A549 (cell line): ENCODE measurements around the gene ZCCHC24. TPM values are rescaled to one million over a fixed set of nuclear protein-coding genes. Genes with fewer than 3 reads are reported as not detected.

Experiments
- ATAC-seq, 2 experiments: fragments of 200-7000 bp in 1 of 2; fragments of >200 bp in 1 of 2; cut with Nextera tagmentation in 1 of 2; cut with Tn5 transposase in 1 of 2; 3 replicates each; pipeline versions ENCODE4 v1.8.0 to v1.9.1; 2018 to 2020; ENCODE audit warnings: mild to moderate bottlenecking in 1 of 2, moderate library complexity in 1 of 2
- CTCF ChIA-PET: fragments of 300-600 bp; sonication (Branson Sonifier 250); formaldehyde crosslinking; extraction: SDS; loops from one replicate; lab custom pipeline; 2021; ENCODE audit warnings: antibody characterized with exemption, inconsistent platforms; lab: Yijun Ruan, JAX
- POLR2A ChIA-PET: fragments of 350-600 bp; formaldehyde crosslinking; extraction: SDS; loops from one replicate; lab custom pipeline; 2021; ENCODE audit warnings: antibody characterized with exemption, inconsistent platforms; lab: Yijun Ruan, JAX
- DNase-seq, 2 experiments: peaks; one replicate each; pipeline versions ENCODE4 v3.0.0 to v3.0.0-alpha.2; 2011 to 2016; ENCODE audit warnings: low read depth in 1 of 2, low spot score in 1 of 2
- FAIRE-seq: peaks from 2 replicates; lab custom pipeline; 2011; peaks lifted over from hg19 to GRCh38; lab: Jason Lieb, UNC
- H3K27ac ChIP-seq, 2 experiments: fragments of >200 bp; sonication (Bioruptor Twin); formaldehyde crosslinking; 3 replicates each; pipeline ENCODE4 v1.5.1; 2016 to 2017
- H3K4me1 ChIP-seq: fragments of >200 bp; sonication (Bioruptor Twin); formaldehyde crosslinking; 3 replicates; pipeline ENCODE4 v1.6.1; 2016
- H3K4me2 ChIP-seq: fragments of >200 bp; sonication (Bioruptor Twin); formaldehyde crosslinking; 3 replicates; pipeline ENCODE4 v1.6.1; 2016
- H3K4me3 ChIP-seq: fragments of >200 bp; sonication (Bioruptor Twin); formaldehyde crosslinking; 3 replicates; pipeline ENCODE4 v1.5.1; 2016
- H3K9me3 ChIP-seq: fragments of >200 bp; sonication (Bioruptor Twin); formaldehyde crosslinking; 3 replicates; pipeline ENCODE4 v1.6.1; 2016
- EHF ChIP-seq: fragments of 250-450 bp; sonication (Bioruptor Pico); IDR thresholded peaks from 2 replicates; pipeline ENCODE4 v1.5.0; 2020; ENCODE audit warnings: mild to moderate bottlenecking
- EHMT2 ChIP-seq: fragments of 200-600 bp; sonication (generic); IDR thresholded peaks from 2 replicates; pipeline ENCODE4 v1.6.1; 2016; ENCODE audit warnings: antibody characterized with exemption, low read depth, mild to moderate bottlenecking, moderate library complexity
- FOSL2 ChIP-seq, 2 experiments: fragments of 450-650 bp in 1 of 2; fragments of >200 bp in 1 of 2; sonication (Bioruptor Twin) in 1 of 2; formaldehyde crosslinking; IDR thresholded peaks; 2 replicates each; pipeline versions ENCODE4 v1.5.0 to v1.6.1; 2016 to 2020; ENCODE audit warnings: mild to moderate bottlenecking in 1 of 2, moderate library complexity in 1 of 2
- FOXS1 ChIP-seq: fragments of 250-450 bp; sonication (Bioruptor Pico); IDR thresholded peaks from 2 replicates; pipeline ENCODE4 v1.5.0; 2020; ENCODE audit warnings: mild to moderate bottlenecking, moderate library complexity
- GATA3 ChIP-seq: IDR thresholded peaks from 2 replicates; pipeline ENCODE4 v1.6.1; 2012; ENCODE audit warnings: borderline replicate concordance
- HDAC2 ChIP-seq: fragments of 200-600 bp; sonication (generic); IDR thresholded peaks from 2 replicates; pipeline ENCODE4 v1.6.1; 2016
- HEYL ChIP-seq: fragments of 250-450 bp; sonication (Bioruptor Pico); IDR thresholded peaks from 2 replicates; pipeline ENCODE4 v1.8.0; 2021; ENCODE audit warnings: mild to moderate bottlenecking, moderate library complexity
- HOXB5 ChIP-seq: fragments of 250-450 bp; sonication (Bioruptor Pico); IDR thresholded peaks from 2 replicates; pipeline ENCODE4 v1.5.0; 2020; ENCODE audit warnings: mild to moderate bottlenecking, moderate library complexity
- JUN ChIP-seq, 2 experiments: fragments of >200 bp; sonication (Bioruptor Twin); formaldehyde crosslinking; IDR thresholded peaks; 2 replicates in 1 of 2; 3 replicates in 1 of 2; pipeline ENCODE4 v1.6.1; 2016 to 2017
- KDM1A ChIP-seq: fragments of 200-600 bp; sonication (generic); IDR thresholded peaks from 2 replicates; pipeline ENCODE4 v1.6.1; 2016; ENCODE audit warnings: low read depth, mild to moderate bottlenecking
- MAFK ChIP-seq: fragments of 450-650 bp; IDR thresholded peaks from 2 replicates; pipeline ENCODE4 v1.6.1; 2014; ENCODE audit not compliant: partially characterized antibody
- MAZ ChIP-seq: fragments of 150-350 bp; IDR thresholded peaks from 2 replicates; pipeline ENCODE4 v1.6.1; 2014; ENCODE audit warnings: antibody characterized with exemption, low read depth, low read length, borderline replicate concordance
- MYC ChIP-seq: IDR thresholded peaks from 2 replicates; pipeline ENCODE4 v1.6.1; 2012; ENCODE audit warnings: mild to moderate bottlenecking, inconsistent platforms, low read length, improper control_type of control experiment, borderline replicate concordance
- NPAS2 ChIP-seq: fragments of 250-450 bp; sonication (Bioruptor Pico); IDR thresholded peaks from 2 replicates; pipeline ENCODE4 v1.8.0; 2022; ENCODE audit warnings: mild to moderate bottlenecking, moderate library complexity, borderline replicate concordance
- NR3C1 ChIP-seq: fragments of >200 bp; sonication (Bioruptor Twin); formaldehyde crosslinking; IDR thresholded peaks from 3 replicates; pipeline ENCODE4 v1.6.1; 2017
- PHF8 ChIP-seq: fragments of 200-600 bp; sonication (generic); IDR thresholded peaks from 2 replicates; pipeline ENCODE4 v1.6.1; 2016; ENCODE audit warnings: low read depth, mild to moderate bottlenecking, antibody characterized with exemption, moderate library complexity, borderline replicate concordance
- RARB ChIP-seq: fragments of 250-450 bp; sonication (Bioruptor Pico); IDR thresholded peaks from 2 replicates; pipeline ENCODE4 v1.8.0; 2021; ENCODE audit warnings: mild to moderate bottlenecking, moderate library complexity
- RCOR1 ChIP-seq: fragments of 150-350 bp; IDR thresholded peaks from 2 replicates; pipeline ENCODE4 v1.6.1; 2014; ENCODE audit warnings: antibody characterized with exemption, low read length, low read depth
- RFX5 ChIP-seq: fragments of 450-650 bp; IDR thresholded peaks from 2 replicates; pipeline ENCODE4 v1.7.1; 2014; ENCODE audit warnings: antibody characterized with exemption, mild to moderate bottlenecking, moderate library complexity
- RNF2 ChIP-seq: fragments of 200-600 bp; sonication (generic); IDR thresholded peaks from 2 replicates; pipeline ENCODE4 v1.6.1; 2016; ENCODE audit warnings: low read depth, mild to moderate bottlenecking, antibody characterized with exemption, moderate library complexity, borderline replicate concordance
- TFCP2L1 ChIP-seq: fragments of 250-450 bp; sonication (Bioruptor Pico); IDR thresholded peaks from 2 replicates; pipeline ENCODE4 v1.5.0; 2021; ENCODE audit warnings: mild to moderate bottlenecking
- ZFP36 ChIP-seq: fragments of 450-650 bp; IDR thresholded peaks from 2 replicates; pipeline ENCODE4 v1.6.1; 2014; ENCODE audit warnings: borderline replicate concordance; ENCODE audit not compliant: partially characterized antibody
- WGBS: methylation state at CpG from one replicate; pipeline ENCODE4 v1.1.6; 2017; ENCODE audit errors: missing lambda C conversion rate; 5-methylcytosine and 5-hydroxymethylcytosine counted together
- polyA plus RNA-seq, 4 experiments: library from polyadenylated mRNA; depleted of rRNA in 3 of 4; stranded (reverse); fragments of >200 nt; fragmentation: RNase III in 1 of 4; extraction: RNeasy Plus Mini Kit Qiagen cat#74134 plus additional on column Dnase treatment in 1 of 4; gene quantifications; 2 replicates in 3 of 4; 3 replicates in 1 of 4; pipeline ENCODE4 v1.2.3, GENCODE V29; 2011 to 2017
- TF ChIP-seq, protein P1 (sequence below): fragments of 200-600 bp; sonication (generic); IDR thresholded peaks from 2 replicates; pipeline ENCODE4 v1.6.1; 2016; ENCODE audit warnings: antibody characterized with exemption, mild to moderate bottlenecking, moderate library complexity
- TF ChIP-seq, protein P2 (sequence below): IDR thresholded peaks from 2 replicates; pipeline ENCODE4 v1.6.1; 2012

Gene ZCCHC24
- polyA plus RNA-seq, 2 of the 4 experiments (the other 2 are of a cell fraction) = 2.4 to 4.2 TPM

DNA sequence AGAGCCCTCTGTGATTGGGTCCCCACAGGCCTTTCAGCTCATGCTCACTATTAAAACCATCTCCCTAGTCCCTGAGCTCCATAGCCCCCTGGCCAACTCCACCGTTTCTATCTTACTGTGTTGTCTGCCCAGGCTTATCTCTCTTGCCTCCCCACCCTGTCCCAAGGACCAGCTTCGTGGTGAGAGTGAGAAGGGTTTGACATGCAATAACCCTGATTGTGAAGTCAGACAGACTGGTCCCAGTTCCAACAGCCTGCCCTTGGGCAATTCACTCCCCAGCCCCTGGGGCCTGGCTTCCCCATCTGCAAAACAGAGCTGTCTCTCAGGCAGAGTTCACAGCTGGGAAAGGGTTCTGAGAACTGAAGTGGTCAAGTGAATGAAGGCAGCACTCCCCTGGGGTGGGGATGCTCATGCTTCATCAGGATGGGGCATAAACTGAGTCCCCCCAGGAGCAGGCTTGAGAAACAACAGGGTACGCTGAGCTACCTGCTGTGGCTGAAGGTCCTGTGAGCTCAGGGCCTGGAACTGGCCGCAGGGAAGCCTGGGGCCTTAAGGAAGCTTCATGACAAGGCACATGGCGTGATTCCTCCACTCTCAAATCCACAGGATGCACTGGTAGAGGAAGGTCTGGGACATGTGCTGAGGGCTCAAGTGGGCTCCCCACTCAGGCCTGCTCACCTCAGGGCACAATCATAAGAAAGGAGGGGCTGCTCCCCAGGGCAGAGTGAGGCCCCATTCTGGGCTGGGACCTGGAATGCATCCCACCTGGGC is 100.0 kb downstream of the ZCCHC24 start:
- ATAC-seq (no peak), DNase-seq (no peak)
- 82% methylated on average over 5 of the region's 5 CpGs for WGBS
- CTCF ChIA-PET = interaction anchor here (1.3 to 3.3 kb wide), 5 partner anchors 12 to 161 kb away, joined by 3 to 37 read pairs (median 5); no protein-coding TSS in a partner anchor
- POLR2A ChIA-PET = interaction anchor here (1.3 kb wide), 1 partner anchor 12 kb away, joined by 3 read pairs; no protein-coding TSS in a partner anchor
- H3K4me3 ChIP-seq = no peak overlapping the region
- peaks cover 18% of the 10 kb centered on the region for H3K4me1 ChIP-seq
- no peaks in the 10 kb centered on the region for H3K9me3 ChIP-seq
- H3K4me2 ChIP-seq = no peak overlapping the region
- TF ChIP-seq FOSL2 (IDR thresholded peaks at IDR 0.05) (no peak), FOSL2 (CRISPR knock-in tag; IDR thresholded peaks at IDR 0.05) (no peak), EHMT2 (no peak), TFCP2L1 (CRISPR knock-in tag) (no peak), MAFK (no peak), HDAC2 (no peak), MYC (no peak), NPAS2 (no peak), RCOR1 (no peak), JUN (IDR thresholded peaks at IDR 0.05) (no peak), HEYL (CRISPR knock-in tag) (no peak), RNF2 (no peak), RFX5 (no peak), ZFP36 (no peak)
- TF ChIP-seq, protein P1, sequence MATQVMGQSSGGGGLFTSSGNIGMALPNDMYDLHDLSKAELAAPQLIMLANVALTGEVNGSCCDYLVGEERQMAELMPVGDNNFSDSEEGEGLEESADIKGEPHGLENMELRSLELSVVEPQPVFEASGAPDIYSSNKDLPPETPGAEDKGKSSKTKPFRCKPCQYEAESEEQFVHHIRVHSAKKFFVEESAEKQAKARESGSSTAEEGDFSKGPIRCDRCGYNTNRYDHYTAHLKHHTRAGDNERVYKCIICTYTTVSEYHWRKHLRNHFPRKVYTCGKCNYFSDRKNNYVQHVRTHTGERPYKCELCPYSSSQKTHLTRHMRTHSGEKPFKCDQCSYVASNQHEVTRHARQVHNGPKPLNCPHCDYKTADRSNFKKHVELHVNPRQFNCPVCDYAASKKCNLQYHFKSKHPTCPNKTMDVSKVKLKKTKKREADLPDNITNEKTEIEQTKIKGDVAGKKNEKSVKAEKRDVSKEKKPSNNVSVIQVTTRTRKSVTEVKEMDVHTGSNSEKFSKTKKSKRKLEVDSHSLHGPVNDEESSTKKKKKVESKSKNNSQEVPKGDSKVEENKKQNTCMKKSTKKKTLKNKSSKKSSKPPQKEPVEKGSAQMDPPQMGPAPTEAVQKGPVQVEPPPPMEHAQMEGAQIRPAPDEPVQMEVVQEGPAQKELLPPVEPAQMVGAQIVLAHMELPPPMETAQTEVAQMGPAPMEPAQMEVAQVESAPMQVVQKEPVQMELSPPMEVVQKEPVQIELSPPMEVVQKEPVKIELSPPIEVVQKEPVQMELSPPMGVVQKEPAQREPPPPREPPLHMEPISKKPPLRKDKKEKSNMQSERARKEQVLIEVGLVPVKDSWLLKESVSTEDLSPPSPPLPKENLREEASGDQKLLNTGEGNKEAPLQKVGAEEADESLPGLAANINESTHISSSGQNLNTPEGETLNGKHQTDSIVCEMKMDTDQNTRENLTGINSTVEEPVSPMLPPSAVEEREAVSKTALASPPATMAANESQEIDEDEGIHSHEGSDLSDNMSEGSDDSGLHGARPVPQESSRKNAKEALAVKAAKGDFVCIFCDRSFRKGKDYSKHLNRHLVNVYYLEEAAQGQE = no peak
- TF ChIP-seq, protein P2, sequence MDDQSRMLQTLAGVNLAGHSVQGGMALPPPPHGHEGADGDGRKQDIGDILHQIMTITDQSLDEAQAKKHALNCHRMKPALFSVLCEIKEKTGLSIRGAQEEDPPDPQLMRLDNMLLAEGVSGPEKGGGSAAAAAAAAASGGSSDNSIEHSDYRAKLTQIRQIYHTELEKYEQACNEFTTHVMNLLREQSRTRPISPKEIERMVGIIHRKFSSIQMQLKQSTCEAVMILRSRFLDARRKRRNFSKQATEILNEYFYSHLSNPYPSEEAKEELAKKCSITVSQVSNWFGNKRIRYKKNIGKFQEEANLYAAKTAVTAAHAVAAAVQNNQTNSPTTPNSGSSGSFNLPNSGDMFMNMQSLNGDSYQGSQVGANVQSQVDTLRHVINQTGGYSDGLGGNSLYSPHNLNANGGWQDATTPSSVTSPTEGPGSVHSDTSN = no peak
- TF ChIP-seq, all 56 proteins: peak for 0
- no peak overlapping the region for H3K27ac ChIP-seq
- no peak for FAIRE-seq

DNA sequence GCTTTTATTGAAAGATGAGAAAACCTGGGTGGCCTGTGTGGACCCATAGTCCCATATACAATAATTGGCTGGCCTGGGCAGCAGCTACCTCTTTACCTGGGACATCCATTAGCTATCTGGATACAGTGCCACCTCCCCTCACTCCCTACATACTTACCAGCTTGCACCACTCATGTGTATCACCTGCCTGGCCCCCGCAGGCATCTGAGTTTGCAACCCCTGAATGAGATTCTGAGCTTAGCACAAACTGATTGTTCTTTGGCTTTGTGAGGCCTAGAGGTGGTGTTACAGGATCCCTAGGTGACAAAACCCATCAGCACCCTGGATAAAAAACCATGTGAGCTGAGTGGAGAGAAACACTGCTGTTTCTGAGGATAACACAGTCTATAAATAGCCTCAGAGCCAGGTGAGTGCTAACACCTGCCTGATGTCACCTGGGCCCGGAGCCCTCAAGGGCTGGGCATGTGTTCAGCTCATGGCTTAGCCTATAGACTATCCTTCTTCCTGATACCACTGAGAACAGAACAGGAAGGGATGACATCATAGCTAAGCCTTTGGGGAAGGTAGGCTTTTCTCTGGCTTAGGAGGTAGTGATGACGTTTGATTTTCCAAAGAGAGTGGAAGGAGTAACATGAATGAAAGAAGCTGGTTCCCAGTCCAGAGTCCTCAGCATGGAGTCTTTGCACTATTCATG is 100.8 kb downstream of the ZCCHC24 start:
- Histone ChIP-seq H3K27ac (no peak overlapping the region), H3K4me2 (no peak overlapping the region), H3K4me1 (peaks cover 18% of the 10 kb centered on the region), H3K9me3 (no peaks in the 10 kb centered on the region), H3K4me3 (no peak overlapping the region)
- CTCF ChIA-PET = interaction anchor here (0.6 to 3.3 kb wide), 5 partner anchors 11 to 50 kb away, joined by 3 to 37 read pairs (median 3); no protein-coding TSS in a partner anchor
- FAIRE-seq = no peak
- 74% methylated on average over 3 of the region's 3 CpGs for WGBS
- TF ChIP-seq KDM1A (no peak), HOXB5 (CRISPR knock-in tag) (no peak), MAFK (no peak), PHF8 (no peak), RNF2 (no peak), FOXS1 (no peak), NR3C1 (no peak), RARB (CRISPR knock-in tag) (no peak), EHF (no peak), GATA3 (no peak), MAZ (no peak)
- TF ChIP-seq, protein P2 = no peak
- ATAC-seq = no peak
- POLR2A ChIA-PET = no interaction called here
- no peak for DNase-seq
